ENCODE measurements around the gene RTN4RL1. TPM values are rescaled to one million over a fixed set of nuclear protein-coding genes. Genes with fewer than 3 reads are reported as not detected.

Gene RTN4RL1
- polyA plus RNA-seq, 2 donors, result 0.89 to 2.0 TPM

GRCh38 chr17:2060681-2061440 is 35.7 kb upstream of the RTN4RL1 start:
- peak overlapping the region; percentile 57 to 62 for H3K27ac ChIP-seq (ENCODE audit: low read depth in 2 of 2, low read length in 1 of 2)
- no peak overlapping the region for H3K4me3 ChIP-seq (ENCODE audit: low read depth in 1 of 2, low read length in 2 of 2)
- 69 to 72% methylated on average over 21 of the region's 21 CpGs for WGBS, 2 donors
- no peaks in the 10 kb centered on the region for H3K9me3 ChIP-seq (ENCODE audit: control insufficient read depth in 2 of 2, insufficient read depth in 1 of 2, low read depth in 1 of 2, low read length in 1 of 2)
- H3K36me3 ChIP-seq (ENCODE audit: control insufficient read depth in 2 of 2, insufficient read depth in 2 of 2, low read length in 1 of 2), result peaks cover 9 to 25% of the 10 kb centered on the region in 2 donors
- H3K27me3 ChIP-seq (ENCODE audit: control insufficient read depth in 1 of 2, insufficient read depth in 2 of 2, low read length in 2 of 2), result no peaks in the 10 kb centered on the region
- H3K4me1 ChIP-seq (ENCODE audit: control insufficient read depth in 2 of 2, insufficient read depth in 2 of 2, low read length in 1 of 2), result peaks cover 12 to 27% of the 10 kb centered on the region in 2 donors

- H3K27me3 ChIP-seq (ENCODE audit: control insufficient read depth in 1 of 2, insufficient read depth in 2 of 2, low read length in 2 of 2), result no peaks in the 10 kb centered on the region
- H3K4me1 ChIP-seq (ENCODE audit: control insufficient read depth in 2 of 2, insufficient read depth in 2 of 2, low read length in 1 of 2), result peaks cover 12 to 25% of the 10 kb centered on the region in 2 donors
- H3K36me3 ChIP-seq (ENCODE audit: control insufficient read depth in 2 of 2, insufficient read depth in 2 of 2, low read length in 1 of 2), result peaks cover 9 to 25% of the 10 kb centered on the region in 2 donors
These were observed 35.2 kb upstream of the RTN4RL1 start for GRCh38 chr17:2060385-2060658.

GRCh38 chr17:2059547-2060384 is 34.6 kb upstream of the RTN4RL1 start:
- Histone ChIP-seq H3K27me3 (ENCODE audit: control insufficient read depth in 1 of 2, insufficient read depth in 2 of 2, low read length in 2 of 2) (no peaks in the 10 kb centered on the region), H3K4me1 (ENCODE audit: control insufficient read depth in 2 of 2, insufficient read depth in 2 of 2, low read length in 1 of 2) (peaks cover 9 to 20% of the 10 kb centered on the region in 2 donors), H3K9me3 (ENCODE audit: control insufficient read depth in 2 of 2, insufficient read depth in 1 of 2, low read depth in 1 of 2, low read length in 1 of 2) (no peaks in the 10 kb centered on the region), H3K4me3 (ENCODE audit: low read depth in 1 of 2, low read length in 2 of 2) (no peak overlapping the region), H3K36me3 (ENCODE audit: control insufficient read depth in 2 of 2, insufficient read depth in 2 of 2, low read length in 1 of 2) (peaks cover 9 to 20% of the 10 kb centered on the region in 2 donors), H3K27ac (ENCODE audit: low read depth in 2 of 2, low read length in 1 of 2) (peak overlapping the region; percentile 57 to 67)
- WGBS, 2 donors, result 72 to 75% methylated on average over 21 of the region's 21 CpGs

More at GRCh38 chr17:2060385-2060658, 35.2 kb upstream of the RTN4RL1 start:
- H3K9me3 ChIP-seq (ENCODE audit: control insufficient read depth in 2 of 2, insufficient read depth in 1 of 2, low read depth in 1 of 2, low read length in 1 of 2), result no peaks in the 10 kb centered on the region
- peak overlapping the region; percentile 57 to 62 for H3K27ac ChIP-seq (ENCODE audit: low read depth in 2 of 2, low read length in 1 of 2)
- no peak overlapping the region for H3K4me3 ChIP-seq (ENCODE audit: low read depth in 1 of 2, low read length in 2 of 2)
- WGBS, 2 donors, result 73 to 88% methylated on average over 6 of the region's 6 CpGs

- Histone ChIP-seq H3K4me1 (ENCODE audit: control insufficient read depth in 2 of 2, insufficient read depth in 2 of 2, low read length in 1 of 2) (peaks cover 5 to 24% of the 10 kb centered on the region in 2 donors), H3K4me3 (ENCODE audit: low read depth in 1 of 2, low read length in 2 of 2) (peak overlapping the region; percentile 28 to 53), H3K36me3 (ENCODE audit: control insufficient read depth in 2 of 2, insufficient read depth in 2 of 2, low read length in 1 of 2) (peaks cover 8 to 16% of the 10 kb centered on the region in 2 donors), H3K27ac (ENCODE audit: low read depth in 2 of 2, low read length in 1 of 2) (peak overlapping the region; percentile 57 to 67), H3K27me3 (ENCODE audit: control insufficient read depth in 1 of 2, insufficient read depth in 2 of 2, low read length in 2 of 2) (no peaks in the 10 kb centered on the region), H3K9me3 (ENCODE audit: control insufficient read depth in 2 of 2, insufficient read depth in 1 of 2, low read depth in 1 of 2, low read length in 1 of 2) (no peaks in the 10 kb centered on the region)
- 21 to 30% methylated on average over 74 to 78 of the region's 78 CpGs for WGBS, 2 donors
These were observed 33.7 kb upstream of the RTN4RL1 start for GRCh38 chr17:2058586-2059546.

- WGBS, 2 donors, result 29 to 44% methylated on average over 95 to 98 of the region's 98 CpGs
- Histone ChIP-seq H3K4me3 (ENCODE audit: low read depth in 1 of 2, low read length in 2 of 2) (peak overlapping the region; percentile 28 to 53), H3K4me1 (ENCODE audit: control insufficient read depth in 2 of 2, insufficient read depth in 2 of 2, low read length in 1 of 2) (peaks cover 6 to 30% of the 10 kb centered on the region in 2 donors), H3K27ac (ENCODE audit: low read depth in 2 of 2, low read length in 1 of 2) (peak overlapping the region; percentile 46 to 69), H3K27me3 (ENCODE audit: control insufficient read depth in 1 of 2, insufficient read depth in 2 of 2, low read length in 2 of 2) (no peaks in the 10 kb centered on the region), H3K9me3 (ENCODE audit: control insufficient read depth in 2 of 2, insufficient read depth in 1 of 2, low read depth in 1 of 2, low read length in 1 of 2) (no peaks in the 10 kb centered on the region), H3K36me3 (ENCODE audit: control insufficient read depth in 2 of 2, insufficient read depth in 2 of 2, low read length in 1 of 2) (peaks cover 5 to 16% of the 10 kb centered on the region in 2 donors)
These were observed 32.8 kb upstream of the RTN4RL1 start for GRCh38 chr17:2057760-2058585.

- no peaks in the 10 kb centered on the region for H3K9me3 ChIP-seq (ENCODE audit: control insufficient read depth in 2 of 2, insufficient read depth in 1 of 2, low read depth in 1 of 2, low read length in 1 of 2)
- WGBS, 2 donors, result 9 to 25% methylated on average over 47 to 81 of the region's 81 CpGs
- peak overlapping the region; percentile 26 to 69 for H3K27ac ChIP-seq (ENCODE audit: low read depth in 2 of 2, low read length in 1 of 2)
- peaks cover 6 to 30% of the 10 kb centered on the region in 2 donors for H3K4me1 ChIP-seq (ENCODE audit: control insufficient read depth in 2 of 2, insufficient read depth in 2 of 2, low read length in 1 of 2)
- H3K4me3 ChIP-seq (ENCODE audit: low read depth in 1 of 2, low read length in 2 of 2), result peak overlapping the region; percentile 15 to 53
- H3K27me3 ChIP-seq (ENCODE audit: control insufficient read depth in 1 of 2, insufficient read depth in 2 of 2, low read length in 2 of 2), result no peaks in the 10 kb centered on the region
- H3K36me3 ChIP-seq (ENCODE audit: control insufficient read depth in 2 of 2, insufficient read depth in 2 of 2, low read length in 1 of 2), result peaks cover 5 to 13% of the 10 kb centered on the region in 2 donors
These were observed 32.1 kb upstream of the RTN4RL1 start for GRCh38 chr17:2057175-2057759.

GRCh38 chr17:2056206-2057174 is 31.4 kb upstream of the RTN4RL1 start:
- 16 to 33% methylated on average over 81 to 85 of the region's 85 CpGs for WGBS, 2 donors
- H3K27me3 ChIP-seq (ENCODE audit: control insufficient read depth in 1 of 2, insufficient read depth in 2 of 2, low read length in 2 of 2), result no peaks in the 10 kb centered on the region
- peak overlapping the region; percentile 15 to 53 for H3K4me3 ChIP-seq (ENCODE audit: low read depth in 1 of 2, low read length in 2 of 2)
- no peaks in the 10 kb centered on the region for H3K9me3 ChIP-seq (ENCODE audit: control insufficient read depth in 2 of 2, insufficient read depth in 1 of 2, low read depth in 1 of 2, low read length in 1 of 2)
- H3K27ac ChIP-seq (ENCODE audit: low read depth in 2 of 2, low read length in 1 of 2), result peak overlapping the region; percentile 57 to 86
- H3K4me1 ChIP-seq (ENCODE audit: control insufficient read depth in 2 of 2, insufficient read depth in 2 of 2, low read length in 1 of 2), result peaks cover 6 to 30% of the 10 kb centered on the region in 2 donors
- H3K36me3 ChIP-seq (ENCODE audit: control insufficient read depth in 2 of 2, insufficient read depth in 2 of 2, low read length in 1 of 2), result peaks cover 5 to 12% of the 10 kb centered on the region in 2 donors

All from esophagus (tissue), 2 donors.